ENCODE data around the gene RABL2A.
"Not testable (repeated sequence)": the region's sequence is repeated elsewhere in the genome, so short reads cannot be mapped to it uniquely, and the experiment has no call there.

The RABL2A gene

DNA sequence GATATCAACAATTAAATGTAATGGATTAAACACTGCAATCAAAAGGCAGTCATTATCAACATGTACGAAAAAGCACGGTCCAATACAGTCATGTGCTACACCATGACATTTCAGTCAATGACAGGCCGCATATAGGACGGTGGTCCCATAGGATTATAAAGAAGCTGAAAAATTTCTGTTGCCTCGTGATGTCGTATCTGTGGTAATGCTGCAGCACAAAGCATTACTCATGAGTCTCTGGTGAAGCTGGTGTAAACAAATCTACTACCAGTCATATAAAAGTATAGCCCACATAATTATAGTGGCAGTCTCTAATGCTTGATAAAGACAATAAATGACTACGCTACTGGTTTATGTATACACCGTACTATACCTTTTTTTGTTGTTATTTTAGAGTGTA, 58.4 kb downstream of the RABL2A start:
- DNase-seq (ENCODE audit: low read depth, low spot score) = no peak

DNA sequence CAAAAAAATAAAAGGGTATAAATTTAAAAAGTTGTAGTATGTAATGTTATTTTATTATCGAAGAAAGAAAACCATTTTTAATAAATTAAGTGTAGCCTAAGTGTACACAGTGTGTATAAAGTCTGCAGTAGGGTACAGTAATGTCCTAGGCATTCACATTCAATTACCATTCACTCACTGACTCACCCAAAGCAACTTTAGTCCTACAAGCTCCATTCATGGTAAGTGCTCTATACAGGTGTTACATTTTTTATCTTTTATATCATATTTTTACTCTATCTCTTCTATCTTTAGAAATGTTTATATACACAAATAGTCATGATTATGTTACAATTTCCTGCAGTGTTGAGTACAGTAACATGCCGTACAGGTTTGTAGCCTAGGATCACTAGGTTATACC, 59.5 kb downstream of the RABL2A start:
- no peak for DNase-seq (ENCODE audit: low read depth, low spot score)

DNA sequence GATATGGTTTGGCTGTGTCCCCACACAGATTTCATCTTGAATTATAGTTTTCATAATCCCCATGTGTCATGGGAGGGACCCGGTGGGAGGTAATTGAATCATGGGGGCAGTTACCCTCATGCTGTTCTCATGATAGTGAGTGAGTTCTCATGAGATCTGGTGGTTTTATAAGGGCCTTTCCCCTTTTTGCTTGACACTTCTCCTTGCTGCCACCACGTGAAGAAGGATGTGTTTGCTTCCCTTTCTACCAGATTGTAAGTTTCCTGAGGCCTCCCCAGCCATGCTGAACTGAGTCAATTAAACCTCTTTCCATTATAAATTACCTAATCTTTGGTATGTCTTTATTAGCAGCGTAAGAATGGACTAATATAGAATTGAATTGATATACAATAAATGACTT, 63.8 kb downstream of the RABL2A start:
- DNase-seq (ENCODE audit: low read depth, low spot score) = not testable (repeated sequence)
